Measurements from ENCODE around the gene EIF3K. TPM values are rescaled to one million over a fixed set of nuclear protein-coding genes. Genes with fewer than 3 reads are reported as not detected.

Gene EIF3K
- total and polyA plus RNA-seq, 2 of the 8 experiments (the other 6 are each of a cell fraction or from before 2014, with no cell fraction given): 329 to 937 TPM

DNA sequence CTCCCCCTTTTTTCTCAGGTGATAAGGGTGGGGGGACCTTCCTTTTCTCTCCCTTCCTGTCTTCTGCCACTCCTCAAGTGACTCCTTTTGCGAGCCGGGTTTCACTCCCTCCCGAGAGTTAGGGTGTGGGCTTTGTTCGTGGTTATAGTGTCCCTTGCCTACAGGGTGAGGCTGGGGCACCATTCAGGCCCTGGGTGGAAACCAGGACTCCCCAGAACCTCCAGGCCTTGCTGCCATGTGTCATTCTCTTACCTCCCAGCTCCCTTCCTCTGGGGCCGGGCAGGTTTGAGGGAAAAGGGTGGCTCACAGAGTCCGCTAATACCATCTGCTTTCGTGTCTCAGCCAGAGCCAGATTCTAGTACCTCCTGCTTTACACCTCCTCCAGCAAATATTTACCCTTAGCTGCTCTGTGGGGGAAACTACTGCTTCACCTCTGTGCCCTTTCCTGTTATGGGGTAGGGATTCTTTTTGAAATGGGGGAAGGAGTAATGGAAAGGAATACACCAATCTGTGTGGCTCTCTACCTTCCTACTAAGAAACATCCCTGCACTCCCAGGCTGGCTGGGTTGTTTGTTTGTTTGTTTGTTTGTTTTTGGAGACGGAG lies 31.3 kb downstream of the EIF3K start:
- CTCF ChIA-PET (ENCODE audit: partially characterized antibody): interaction anchor here (0.8 to 7.7 kb wide), 3 partner anchors 15 to 248 kb away, joined by 3 to 62 read pairs (median 5); no protein-coding TSS in a partner anchor
- Histone ChIP-seq H2BK5ac (ENCODE audit: low read depth, low read length) (peak overlapping the region; percentile 66; the same call in 1 of the 2 replicates), H3K79me2 (ENCODE audit: control insufficient read depth in 1 of 2, insufficient read depth in 2 of 2, low read length in 2 of 2) (peaks cover 48 to 77% of the 10 kb centered on the region in 2 experiments), H3K4ac (replicated peaks; ENCODE audit: insufficient read length, low read depth, low read length) (no peak overlapping the region), H2BK12ac (ENCODE audit: low read depth, low read length) (peak overlapping the region; percentile 52; the same call in 1 of the 2 replicates), H3K56ac (replicated peaks; ENCODE audit: insufficient read length, low read depth, low read length) (no peak overlapping the region), H3K27me3 (replicated peaks in 1 of 4; ENCODE audit: control insufficient read depth in 3 of 4, extremely low read depth in 1 of 4, insufficient read depth in 3 of 4, low read length in 3 of 4) (no peaks in the 10 kb centered on the region), H3K36me3 (ENCODE audit: control insufficient read depth in 2 of 4, insufficient read depth in 4 of 4, low read length in 3 of 4) (no peaks in the 10 kb centered on the region), H3K9ac (replicated peaks in 1 of 4; ENCODE audit: extremely low read depth in 1 of 4, low read depth in 3 of 4, low read length in 3 of 4) (peak overlapping the region in 1 of 4 experiments; percentile 58; a peak in 2 of 7 replicates), H2BK120ac (replicated peaks; ENCODE audit: low read depth, low read length) (no peak overlapping the region), H3K4me2 (ENCODE audit: insufficient read depth in 1 of 2, low read depth in 2 of 2, low read length in 2 of 2) (peak overlapping the region; percentile 92 to 95), H3K27ac (ENCODE audit: low read depth, low read length) (no peak overlapping the region), H4K20me1 (replicated peaks in 1 of 2; ENCODE audit: control insufficient read depth in 1 of 2, insufficient read depth in 2 of 2, low read length in 2 of 2) (peaks cover 22 to 31% of the 10 kb centered on the region in 2 experiments), H3K4me1 (replicated peaks in 1 of 4; ENCODE audit: control insufficient read depth in 3 of 4, insufficient read depth in 4 of 4, low read length in 3 of 4) (peaks cover 7 to 24% (median 18%) of the 10 kb centered on the region in 4 experiments), H3K14ac (ENCODE audit: insufficient read length) (no peak overlapping the region), H2AFZ (ENCODE audit: low read length) (no peak overlapping the region), H3K4me3 (ENCODE audit: extremely low read depth in 1 of 4, insufficient read depth in 2 of 4, low read depth in 3 of 4, low read length in 4 of 4) (peak overlapping the region; percentile 91 to 98 (median 95); a peak in 7 of 8 replicates), H4K5ac (ENCODE audit: insufficient read length, low read depth, low read length) (no peak overlapping the region), H2AK5ac (ENCODE audit: low read depth, low read length) (no peak overlapping the region), H3K18ac (ENCODE audit: extremely low read depth, low read length) (no peak overlapping the region), H3K79me1 (ENCODE audit: low read depth, low read length) (peaks cover 14% of the 10 kb centered on the region), H2BK15ac (ENCODE audit: low read length) (no peak overlapping the region), H2BK20ac (ENCODE audit: low read length) (no peak overlapping the region), H4K8ac (ENCODE audit: extremely low read depth, insufficient read depth, low read length) (no peak overlapping the region), H4K91ac (replicated peaks; ENCODE audit: insufficient read length, low read length) (peak overlapping the region; percentile 26), H3K9me3 (ENCODE audit: insufficient read depth in 2 of 2, low read depth in 1 of 2, low read length in 1 of 2) (no peaks in the 10 kb centered on the region), H3K23me2 (ENCODE audit: low read depth, low read length) (peaks cover 16% of the 10 kb centered on the region; the same call in 1 of the 2 replicates), H3K23ac (ENCODE audit: insufficient read length) (no peak overlapping the region)
- no peak for FAIRE-seq
- WGBS, 2 experiments (ENCODE audit: extremely low coverage in 1 of 2, insufficient coverage in 1 of 2, insufficient read length in 1 of 2, insufficient replicate concordance in 2 of 2, low coverage in 1 of 2, low lambda C conversion rate in 2 of 2, missing lambda C conversion rate in 1 of 2): 68% methylated on average over 8 of the region's 8 CpGs; no CpG with 5 or more reads in 1 of the 2 experiments
- DNase-seq (ENCODE audit: low read depth in 1 of 2, low spot score in 2 of 2): no peak
- POLR2A ChIA-PET (ENCODE audit: partially characterized antibody): interaction anchor here (0.6 to 17.9 kb wide), 13 partner anchors 12 to 256 kb away, joined by 3 to 374 read pairs (median 4); no protein-coding TSS in a partner anchor
- TF ChIP-seq BCL11A (IDR thresholded peaks at IDR 0.05; ENCODE audit: low read depth in 2 of 2, low read length in 2 of 2): no peak
- no peak for TF ChIP-seq RNF2 (IDR thresholded peaks at IDR 0.05; ENCODE audit: borderline replicate concordance, low read depth, low read length, missing control alignments, poor library complexity, severe bottlenecking)
- TF ChIP-seq TCF12 (IDR thresholded peaks at IDR 0.05; ENCODE audit: low read depth, low read length): no peak
- no peak for TF ChIP-seq EZH2 (IDR thresholded peaks at IDR 0.05; ENCODE audit: low read depth, low read length, severe bottlenecking)

Data from H1 (cell line).